Immature natural killer cell (primary cell): ENCODE data around the gene TTLL8. TPM values are rescaled to one million over a fixed set of nuclear protein-coding genes. Genes with fewer than 3 reads are reported as not detected.
"Not testable (repeated sequence)": the region's sequence is repeated elsewhere in the genome, so short reads cannot be mapped to it uniquely, and the experiment has no call there.

Experiments
- DNase-seq, 3 donors: peaks; one replicate each; pipeline ENCODE4 v3.0.0; 2022; ENCODE audit warnings: mixed read lengths in 1 of 3
- H3K27ac Mint-ChIP-seq, 6 donors: one replicate each; pipeline ENCODE4 v1.8.0; 2020; ENCODE audit warnings: mixed read lengths in 6 of 6, mild to moderate bottlenecking in 5 of 6, inconsistent platforms in 4 of 6, moderate library complexity in 3 of 6
- H3K27me3 Mint-ChIP-seq, 3 donors: one replicate each; pipeline ENCODE4 v1.8.0; 2020 to 2021; ENCODE audit warnings: low read depth in 3 of 3, mild to moderate bottlenecking in 3 of 3, mixed read lengths in 3 of 3, moderate library complexity in 3 of 3, inconsistent platforms in 1 of 3
- H3K36me3 Mint-ChIP-seq, 3 donors: one replicate each; pipeline ENCODE4 v1.8.0; 2020; ENCODE audit warnings: mixed read lengths in 3 of 3, inconsistent platforms in 2 of 3, mild to moderate bottlenecking in 2 of 3
- H3K4me1 Mint-ChIP-seq, 2 donors: one replicate each; pipeline ENCODE4 v1.8.0; 2020; ENCODE audit warnings: inconsistent platforms in 2 of 2, mild to moderate bottlenecking in 2 of 2, mixed read lengths in 2 of 2, moderate library complexity in 1 of 2
- H3K4me3 Mint-ChIP-seq, 5 donors: one replicate each; pipeline ENCODE4 v1.8.0; 2020; ENCODE audit warnings: mild to moderate bottlenecking in 5 of 5, mixed read lengths in 5 of 5, inconsistent platforms in 3 of 5, moderate library complexity in 3 of 5
- H3K9me3 Mint-ChIP-seq, 6 donors: one replicate each; pipeline ENCODE4 v1.8.0; 2020; ENCODE audit warnings: mild to moderate bottlenecking in 6 of 6, mixed read lengths in 6 of 6, inconsistent platforms in 4 of 6, moderate library complexity in 3 of 6
- polyA plus RNA-seq, 3 donors: library from polyadenylated mRNA; unstranded; fragments of 300-500 nt; fragmentation: Illumina TruSeq; gene quantifications; one replicate each; pipeline ENCODE4 v1.2.3, GENCODE V29; 2021

The TTLL8 gene
- polyA plus RNA-seq, 3 donors from 2014 or later: not detected

DNA sequence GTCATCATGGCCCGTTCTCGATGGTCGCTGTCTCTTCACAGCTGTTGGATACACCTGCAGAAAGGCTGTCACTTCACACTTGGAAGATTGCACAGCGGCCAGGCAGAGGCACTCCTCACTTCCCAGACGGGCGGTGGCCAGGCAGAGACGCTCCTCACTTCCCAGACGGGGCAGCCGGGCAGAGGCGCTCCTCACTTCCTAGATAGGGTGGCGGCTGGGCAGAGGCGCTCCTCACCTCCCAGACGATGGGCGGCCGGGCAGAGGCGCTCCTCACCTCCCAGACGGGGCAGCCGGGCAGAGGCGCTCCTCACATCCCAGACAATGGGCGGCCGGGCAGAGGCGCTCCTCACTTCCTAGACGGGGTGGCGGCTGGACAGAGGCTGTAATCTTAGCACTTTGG is 68.3 kb downstream of the TTLL8 start:
- H3K27ac Mint-ChIP-seq, DNase-seq, H3K4me1 Mint-ChIP-seq, H3K4me3 Mint-ChIP-seq: not testable (repeated sequence)
- H3K36me3 Mint-ChIP-seq: peaks cover 0 to 15% (median 9%) of the 10 kb centered on the region in 3 donors
- peaks cover 12 to 22% (median 14%) of the 10 kb centered on the region in 3 donors for H3K27me3 Mint-ChIP-seq
- H3K9me3 Mint-ChIP-seq: peaks cover 7 to 21% (median 16%) of the 10 kb centered on the region in 6 donors

DNA sequence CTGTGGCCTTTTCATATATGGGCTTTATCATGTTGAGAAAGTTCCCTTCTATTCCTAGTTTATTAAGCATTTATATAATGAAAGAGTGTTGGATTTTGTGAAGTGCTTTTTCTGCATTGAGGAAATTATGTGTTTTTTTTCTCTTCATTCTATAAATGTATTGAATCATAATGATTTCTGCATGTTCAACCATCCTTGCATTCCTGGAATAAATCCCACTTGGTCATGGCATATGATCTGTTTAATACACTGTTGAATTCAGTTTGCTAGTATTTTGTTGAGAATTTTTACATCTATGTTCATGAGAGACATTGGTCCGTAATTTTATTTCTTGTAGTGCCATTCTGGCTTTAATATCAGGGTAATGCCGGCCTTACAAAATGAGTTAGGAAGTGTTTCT is 71.8 kb downstream of the TTLL8 start:
- no peak for DNase-seq

DNA sequence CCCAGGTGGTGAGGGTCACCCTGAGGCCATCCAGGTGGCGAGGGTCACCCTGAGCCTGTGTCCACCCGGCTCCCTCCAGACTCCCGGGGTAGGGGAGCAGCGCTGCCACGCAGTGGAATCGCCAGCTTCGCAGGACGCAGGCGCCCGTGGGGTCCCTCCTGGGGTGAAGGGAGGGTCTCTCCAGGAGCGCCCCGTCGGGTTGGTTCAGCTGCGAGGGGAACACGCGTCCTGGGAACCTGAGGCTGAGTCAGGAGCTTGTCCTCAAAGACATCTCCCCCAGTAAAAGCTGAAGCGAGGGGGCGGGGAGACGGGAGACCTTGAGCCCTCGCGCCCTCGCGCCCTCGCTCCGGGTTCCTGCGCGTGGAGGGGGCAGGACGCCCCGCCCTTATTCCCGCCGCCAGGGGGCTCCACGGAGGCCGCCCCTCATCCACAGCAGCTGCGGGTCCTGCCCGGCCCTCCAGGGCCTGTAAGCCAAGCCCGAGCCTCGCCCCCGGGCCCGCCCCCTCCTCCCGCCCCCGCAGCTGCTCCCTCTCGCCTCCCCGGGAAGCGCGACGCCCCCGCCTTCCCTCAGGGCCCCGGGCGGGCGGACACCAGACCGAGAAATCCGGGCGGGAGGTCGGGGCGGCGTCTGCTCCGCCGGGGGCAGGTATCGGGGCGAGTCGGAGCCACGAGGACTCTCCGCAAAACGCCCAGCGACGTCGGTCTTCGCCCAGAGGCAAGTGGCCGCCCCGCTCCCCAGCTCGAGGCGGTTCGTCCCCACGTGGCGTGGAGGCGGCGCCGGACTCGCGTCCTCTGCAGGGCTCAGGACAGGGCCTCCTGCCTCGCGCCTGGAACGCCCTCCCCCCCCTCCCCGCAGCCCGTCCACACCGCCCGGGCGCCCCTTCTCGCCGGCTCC is 74.7 kb downstream of the TTLL8 start:
- Mint-ChIP-seq H3K36me3 (peaks cover 0 to 15% (median 14%) of the 10 kb centered on the region in 3 donors), H3K9me3 (peaks cover 9 to 29% (median 15%) of the 10 kb centered on the region in 6 donors), H3K27me3 (peaks cover 15 to 30% (median 18%) of the 10 kb centered on the region in 3 donors), H3K4me1 (peaks cover 0 to 5% of the 10 kb centered on the region in 2 donors), H3K27ac (no peak overlapping the region), H3K4me3 (no peak overlapping the region)
- DNase-seq: no peak

More for the DNA sequence above, 71.8 kb downstream of the TTLL8 start:
- no peak overlapping the region for H3K27ac Mint-ChIP-seq
- peaks cover 18 to 28% (median 18%) of the 10 kb centered on the region in 3 donors for H3K27me3 Mint-ChIP-seq
- H3K4me3 Mint-ChIP-seq: no peak overlapping the region
- H3K4me1 Mint-ChIP-seq: peaks cover 0 to 5% of the 10 kb centered on the region in 2 donors
- peaks cover 0 to 15% (median 9%) of the 10 kb centered on the region in 3 donors for H3K36me3 Mint-ChIP-seq
- H3K9me3 Mint-ChIP-seq: peaks cover 10 to 21% (median 16%) of the 10 kb centered on the region in 6 donors

DNA sequence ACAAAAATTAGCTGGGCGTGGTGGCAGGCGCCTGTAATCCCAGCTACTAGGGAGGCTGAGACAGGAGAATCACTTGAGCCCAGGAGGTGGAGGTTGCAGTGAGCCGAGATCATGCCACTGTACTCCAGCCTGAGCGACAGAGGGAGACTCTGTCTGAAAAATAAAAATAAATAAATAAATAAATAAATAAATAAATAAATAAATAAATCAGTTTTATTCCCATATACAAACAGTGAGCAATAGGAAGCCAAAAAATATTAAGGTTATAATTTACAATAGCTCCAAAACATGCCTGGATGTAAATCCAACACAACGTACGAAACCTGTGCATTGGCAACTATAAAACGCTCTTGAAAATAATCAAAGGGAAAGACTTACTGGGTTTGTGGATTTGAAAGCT is 76.3 kb downstream of the TTLL8 start:
- not testable (repeated sequence) for H3K27ac Mint-ChIP-seq, DNase-seq, H3K4me3 Mint-ChIP-seq, H3K4me1 Mint-ChIP-seq
- H3K36me3 Mint-ChIP-seq: peaks cover 0 to 14% (median 10%) of the 10 kb centered on the region in 3 donors
- peaks cover 14 to 28% (median 16%) of the 10 kb centered on the region in 3 donors for H3K27me3 Mint-ChIP-seq
- peaks cover 7 to 23% (median 11%) of the 10 kb centered on the region in 6 donors for H3K9me3 Mint-ChIP-seq

DNA sequence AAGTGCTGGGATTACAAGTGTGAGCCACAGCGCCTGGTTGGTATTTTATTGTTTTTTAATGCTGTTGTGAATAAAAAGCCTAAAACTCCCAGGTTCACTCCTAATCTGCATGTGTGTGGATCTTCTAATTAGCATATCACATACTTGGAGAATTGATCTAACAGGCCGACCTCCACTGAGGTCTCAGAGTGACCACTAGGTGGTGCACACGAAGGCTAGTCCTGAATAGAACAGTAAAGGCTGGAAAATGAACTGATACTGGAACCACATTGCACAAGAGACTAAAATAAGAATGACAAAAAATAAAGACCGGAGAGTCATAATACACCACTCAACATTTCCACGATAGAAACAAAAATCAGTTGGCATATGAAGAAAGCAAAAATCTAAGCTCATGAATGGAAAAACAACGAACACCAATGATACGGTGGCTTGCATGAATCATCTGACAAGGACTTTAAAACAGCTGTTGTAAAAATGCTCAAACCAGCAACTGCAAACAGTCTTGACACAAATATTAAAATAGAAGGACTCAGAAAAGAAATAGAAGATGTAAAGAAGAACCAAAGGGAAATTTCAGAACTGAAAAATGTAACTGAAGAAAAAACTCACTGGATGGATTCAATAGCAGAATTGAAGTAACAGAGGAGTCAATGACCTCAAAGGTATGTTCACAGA is 78.4 kb downstream of the TTLL8 start:
- Mint-ChIP-seq H3K27ac (no peak overlapping the region), H3K27me3 (peaks cover 10 to 12% (median 10%) of the 10 kb centered on the region in 3 donors), H3K36me3 (peaks cover 0 to 8% (median 0%) of the 10 kb centered on the region in 3 donors), H3K4me3 (no peak overlapping the region), H3K4me1 (peaks cover 6 to 10% of the 10 kb centered on the region in 2 donors), H3K9me3 (peaks cover 0 to 8% (median 0%) of the 10 kb centered on the region in 6 donors)
- DNase-seq: no peak

DNA sequence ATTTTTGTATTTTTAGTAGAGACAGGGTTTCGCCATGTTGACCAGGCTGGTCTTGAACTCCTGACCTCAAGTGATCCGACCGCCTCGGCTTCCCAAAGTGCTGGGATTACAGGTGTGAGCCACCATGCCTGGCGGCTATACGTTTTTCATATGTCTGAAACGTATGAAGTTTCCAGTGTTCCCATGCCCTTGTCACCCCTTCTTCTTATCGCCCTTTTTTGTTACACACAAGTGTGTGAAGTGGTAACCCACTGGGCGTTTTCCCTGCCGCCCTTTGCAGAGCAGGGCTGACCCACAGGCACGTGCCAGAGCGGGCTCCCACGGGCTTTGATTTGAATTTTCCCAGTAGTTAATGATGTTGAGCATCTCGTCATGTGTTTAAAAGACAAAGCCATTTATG is 80.5 kb downstream of the TTLL8 start:
- Mint-ChIP-seq H3K27ac (no peak overlapping the region), H3K9me3 (peaks cover 0 to 8% (median 0%) of the 10 kb centered on the region in 6 donors), H3K27me3 (peaks cover 5% of the 10 kb centered on the region in 3 donors), H3K36me3 (peaks cover 0 to 8% (median 0%) of the 10 kb centered on the region in 3 donors), H3K4me1 (peaks cover 6% of the 10 kb centered on the region in 2 donors), H3K4me3 (no peak overlapping the region)
- no peak for DNase-seq

DNA sequence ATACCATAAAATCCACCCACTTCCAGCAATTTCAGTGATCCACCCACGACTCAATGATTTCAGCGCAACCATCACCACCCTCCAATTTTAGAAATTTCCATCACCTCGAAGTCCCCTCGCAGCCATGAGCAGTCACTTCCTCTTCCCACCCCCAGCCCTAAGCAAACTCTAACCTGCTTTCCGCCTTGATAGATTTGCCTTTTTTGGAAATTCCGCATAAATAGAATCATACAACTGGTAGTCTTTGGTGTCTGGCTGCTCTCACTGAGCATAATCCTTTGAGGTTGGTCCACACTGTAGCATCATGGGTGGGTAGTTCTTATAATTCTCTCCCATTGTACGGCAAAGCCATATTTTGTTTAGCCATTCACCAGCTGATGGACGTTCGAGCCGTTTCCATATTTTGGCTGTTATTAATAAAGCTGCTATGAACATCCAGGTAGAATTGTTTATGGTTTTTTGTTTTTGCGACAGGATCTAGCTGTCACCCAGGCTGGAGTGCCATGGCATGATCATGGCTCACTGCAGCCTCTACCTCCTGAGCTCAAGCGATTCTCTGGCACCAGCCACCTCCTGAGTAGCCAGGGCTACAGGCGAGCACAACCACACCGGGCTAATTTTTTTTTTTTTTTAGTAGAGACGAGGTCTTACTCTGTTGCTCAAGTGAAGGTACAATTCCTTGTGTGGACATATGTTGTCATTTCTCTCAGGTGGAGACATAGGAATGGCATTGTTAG is 81.5 kb downstream of the TTLL8 start:
- Mint-ChIP-seq H3K27ac (peak overlapping the region in 3 of 6 donors; percentile 6 to 44 (median 20)), H3K4me3 (no peak overlapping the region), H3K9me3 (peaks cover 0 to 8% (median 0%) of the 10 kb centered on the region in 6 donors), H3K27me3 (peaks cover 3 to 5% (median 5%) of the 10 kb centered on the region in 3 donors), H3K4me1 (peaks cover 5 to 6% of the 10 kb centered on the region in 2 donors), H3K36me3 (peaks cover 0 to 8% (median 0%) of the 10 kb centered on the region in 3 donors)
- DNase-seq: no peak

DNA sequence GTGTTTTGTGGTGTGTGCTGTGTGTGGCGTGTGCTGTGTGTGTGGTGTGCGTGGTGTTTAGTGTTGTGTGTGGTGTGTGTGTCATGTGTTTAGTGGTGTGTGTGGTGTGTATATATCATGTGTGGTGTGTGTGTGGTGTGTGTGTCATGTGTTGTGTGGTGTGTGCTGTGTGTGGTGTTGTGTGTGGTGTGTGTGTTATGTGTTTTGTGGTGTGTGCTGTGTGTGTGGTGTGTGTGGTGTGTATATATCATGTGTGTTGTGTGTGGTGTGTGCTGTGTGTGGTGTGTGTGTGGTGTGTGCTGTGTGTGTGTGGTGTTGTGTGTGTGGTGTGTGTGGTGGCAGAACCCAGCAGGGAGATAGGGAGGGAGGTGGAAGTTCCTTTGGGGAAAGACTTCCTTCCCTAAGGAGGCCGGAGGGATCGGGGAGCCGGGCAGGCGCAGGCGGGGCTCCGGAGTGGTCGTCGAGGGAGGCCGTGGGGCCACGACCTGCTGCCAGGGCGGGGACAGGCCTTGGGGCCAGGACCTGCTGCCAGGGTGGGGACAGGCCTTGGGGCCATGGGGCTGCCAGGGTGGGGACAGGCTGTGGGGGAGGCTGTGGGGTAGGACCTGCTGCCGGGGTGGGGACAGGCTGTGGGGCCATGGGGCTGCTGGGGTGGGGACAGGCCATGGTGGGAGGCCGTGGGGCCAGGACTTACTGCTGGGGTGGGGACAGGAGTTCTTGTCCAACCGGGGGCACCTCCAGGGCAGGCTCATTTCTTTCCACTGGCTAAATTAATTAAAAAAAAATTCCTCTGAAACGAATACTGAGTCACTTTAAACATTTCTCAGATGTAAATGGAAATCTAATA is 82.3 kb downstream of the TTLL8 start:
- peaks cover 8 to 9% of the 10 kb centered on the region in 2 donors for H3K4me1 Mint-ChIP-seq
- H3K36me3 Mint-ChIP-seq: peaks cover 0 to 8% (median 0%) of the 10 kb centered on the region in 3 donors
- no peak overlapping the region for H3K4me3 Mint-ChIP-seq
- H3K27ac Mint-ChIP-seq: peak overlapping the region in 4 of 6 donors; percentile 43 to 85 (median 52)
- DNase-seq: no peak
- peaks cover 0 to 8% (median 0%) of the 10 kb centered on the region in 6 donors for H3K9me3 Mint-ChIP-seq
- H3K27me3 Mint-ChIP-seq: peaks cover 1 to 7% (median 7%) of the 10 kb centered on the region in 3 donors

DNA sequence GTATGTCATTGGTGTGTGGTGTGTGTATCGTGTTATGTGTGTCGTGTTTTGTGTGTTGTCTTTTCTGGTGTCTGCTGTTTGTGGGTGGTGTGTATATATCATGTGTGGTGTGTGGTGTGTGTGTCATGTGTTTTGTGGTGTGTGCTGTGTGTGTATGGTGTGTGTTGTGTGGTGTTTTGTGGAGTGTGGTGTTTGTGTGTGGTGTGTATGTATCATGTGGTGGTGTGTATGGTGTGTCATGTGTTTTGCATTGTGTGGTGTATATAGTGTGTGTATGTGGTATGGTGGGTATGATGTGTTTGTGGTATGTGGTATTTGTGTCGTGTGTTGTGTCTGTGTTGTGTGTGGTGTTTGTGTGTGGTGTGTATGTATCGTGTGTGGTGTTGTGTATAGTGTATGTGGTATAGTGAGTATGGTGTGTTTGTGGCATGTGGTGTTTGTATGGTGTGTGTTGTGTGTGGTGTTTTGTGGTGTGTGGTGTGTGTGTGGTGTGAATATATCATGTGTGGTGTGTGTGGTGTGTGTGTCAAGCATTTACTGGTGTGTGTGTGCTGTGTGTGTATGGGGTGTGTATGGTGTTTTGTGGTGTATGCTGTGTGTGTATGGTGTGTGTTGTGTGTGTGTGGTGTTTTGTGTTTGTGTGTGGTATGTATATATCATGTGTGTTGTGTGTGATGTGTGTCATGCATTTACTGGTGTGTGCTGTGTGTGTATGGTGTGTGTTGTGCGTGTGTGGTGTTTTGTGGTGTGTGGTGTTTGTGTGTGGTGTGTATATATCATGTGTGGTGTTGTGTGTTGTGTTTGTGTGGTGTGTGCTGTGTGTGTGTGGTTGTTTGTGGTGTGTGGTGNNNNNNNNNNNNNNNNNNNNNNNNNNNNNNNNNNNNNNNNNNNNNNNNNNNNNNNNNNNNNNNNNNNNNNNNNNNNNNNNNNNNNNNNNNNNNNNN is 84.8 kb downstream of the TTLL8 start:
- DNase-seq: no peak
- Mint-ChIP-seq H3K36me3 (no peaks in the 10 kb centered on the region), H3K27ac (no peak overlapping the region), H3K4me3 (no peak overlapping the region), H3K9me3 (no peaks in the 10 kb centered on the region), H3K4me1 (peaks cover 12 to 14% of the 10 kb centered on the region in 2 donors), H3K27me3 (peaks cover 5 to 14% (median 9%) of the 10 kb centered on the region in 3 donors)

DNA sequence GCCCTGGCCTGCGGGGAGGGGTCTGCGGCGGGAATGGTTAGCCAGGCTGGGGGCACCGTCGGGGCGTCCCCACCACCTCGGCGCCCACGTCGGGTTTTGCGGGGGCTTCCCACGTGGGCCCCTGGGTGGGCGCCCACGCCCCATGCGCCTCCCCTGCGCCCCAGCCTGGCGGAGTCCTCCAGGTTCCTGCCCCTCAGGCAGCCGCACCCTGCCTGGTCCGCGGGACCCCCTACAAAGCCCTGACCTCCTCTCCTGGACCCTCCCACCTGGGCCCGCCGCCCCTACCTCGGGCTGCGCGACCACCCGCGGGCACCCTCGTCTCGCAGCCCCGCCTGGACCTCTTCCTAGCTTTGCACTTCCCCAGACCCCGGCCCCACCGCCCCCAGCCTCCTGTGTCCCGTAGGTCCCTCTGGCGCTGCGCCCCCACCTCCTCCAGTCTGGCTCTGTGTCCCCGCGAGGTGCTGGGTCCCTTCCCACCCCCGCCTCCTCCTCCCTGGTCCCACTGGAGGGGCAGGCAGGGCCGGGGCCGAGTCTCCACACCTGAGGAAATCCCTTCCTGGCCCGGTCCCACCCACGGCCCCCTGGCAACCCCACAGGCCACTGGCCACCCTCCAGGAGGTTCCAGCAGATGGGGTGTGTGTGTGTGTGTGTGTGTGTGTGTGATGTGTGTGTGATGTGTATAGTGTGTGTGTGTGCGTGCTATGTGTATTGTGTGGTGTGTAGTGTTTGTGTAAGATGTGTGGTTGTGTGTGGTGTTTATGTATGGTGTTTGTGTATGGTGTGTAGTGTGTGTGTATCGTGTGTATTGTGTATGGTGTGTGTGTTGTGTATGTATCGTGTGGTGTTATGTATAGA is 85.7 kb downstream of the TTLL8 start:
- H3K4me1 Mint-ChIP-seq: peaks cover 12 to 14% of the 10 kb centered on the region in 2 donors
- DNase-seq: no peak
- no peak overlapping the region for H3K27ac Mint-ChIP-seq
- H3K36me3 Mint-ChIP-seq: no peaks in the 10 kb centered on the region
- H3K9me3 Mint-ChIP-seq: no peaks in the 10 kb centered on the region
- H3K4me3 Mint-ChIP-seq: no peak overlapping the region
- H3K27me3 Mint-ChIP-seq: peaks cover 5 to 19% (median 15%) of the 10 kb centered on the region in 3 donors
